Left forelimb (tissue), 1 donor: ENCODE measurements around the gene GPC2.
"Not testable (repeated sequence)": the region's sequence is repeated elsewhere in the genome, so short reads cannot be mapped to it uniquely, and the experiment has no call there.

ENCODE experiments used
- DNase-seq: peaks from one replicate; pipeline ENCODE4 v3.0.0-alpha.2; 2018; ENCODE audit warnings: low spot score

The GPC2 gene

DNA sequence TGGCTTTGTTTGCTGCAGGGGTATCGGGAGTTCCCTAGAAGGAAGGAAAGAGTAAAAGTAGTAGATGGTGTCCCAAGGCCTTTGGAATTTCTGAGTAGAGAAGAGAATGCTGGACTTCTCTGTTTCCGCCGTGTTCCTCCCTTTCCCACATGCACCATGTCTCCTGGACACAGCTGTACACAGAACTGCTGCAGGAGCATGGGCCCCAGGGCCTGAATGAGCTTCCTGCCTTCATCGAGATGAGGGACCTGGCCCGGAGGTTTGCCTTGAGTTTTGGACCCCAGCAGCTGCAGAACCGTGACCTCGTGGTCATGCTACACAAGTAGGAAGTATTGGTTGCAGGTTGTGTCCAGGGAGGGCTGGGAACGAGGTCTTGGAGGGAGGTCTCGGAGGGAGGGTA lies 27.3 kb upstream of the GPC2 start:
- DNase-seq = no peak

DNA sequence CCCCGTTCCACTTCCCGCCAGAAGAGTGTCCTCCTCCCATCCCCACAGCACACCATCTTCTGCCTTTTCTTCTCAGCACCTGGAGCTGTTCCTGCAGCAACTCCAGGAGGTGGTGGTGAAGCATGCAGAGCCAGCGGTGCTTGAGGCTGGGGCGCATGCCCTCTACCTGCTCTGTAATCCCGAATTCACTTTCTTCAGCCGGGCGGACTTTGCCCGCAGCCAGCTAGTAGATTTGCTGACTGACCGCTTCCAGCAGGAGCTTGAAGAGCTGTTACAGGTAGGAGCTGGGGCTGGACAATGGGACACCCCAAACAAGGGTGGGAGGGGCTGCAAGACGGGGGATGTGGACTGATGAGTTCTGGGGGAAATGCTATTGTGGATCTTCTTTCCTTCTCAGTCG lies 23.5 kb upstream of the GPC2 start:
- no peak for DNase-seq

DNA sequence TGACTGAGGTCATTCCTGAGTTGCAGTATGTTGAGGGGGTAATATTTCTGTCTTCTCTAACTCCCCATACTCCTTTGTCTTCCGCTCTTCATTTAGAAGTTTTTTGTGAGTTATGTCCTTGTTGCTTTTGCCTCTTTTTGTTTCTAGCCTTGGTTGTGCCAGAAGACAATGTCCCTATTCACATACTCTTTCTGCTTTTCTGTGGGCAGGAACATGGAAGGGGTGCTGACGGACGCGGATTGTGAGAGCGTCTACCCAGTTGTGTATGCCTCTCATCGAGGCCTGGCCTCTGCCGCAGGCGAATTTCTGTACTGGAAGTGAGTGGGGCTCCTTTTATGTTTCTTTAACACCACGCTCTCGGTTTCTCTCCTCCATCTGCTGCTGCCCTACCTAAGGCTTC lies 21.1 kb upstream of the GPC2 start:
- no peak for DNase-seq

DNA sequence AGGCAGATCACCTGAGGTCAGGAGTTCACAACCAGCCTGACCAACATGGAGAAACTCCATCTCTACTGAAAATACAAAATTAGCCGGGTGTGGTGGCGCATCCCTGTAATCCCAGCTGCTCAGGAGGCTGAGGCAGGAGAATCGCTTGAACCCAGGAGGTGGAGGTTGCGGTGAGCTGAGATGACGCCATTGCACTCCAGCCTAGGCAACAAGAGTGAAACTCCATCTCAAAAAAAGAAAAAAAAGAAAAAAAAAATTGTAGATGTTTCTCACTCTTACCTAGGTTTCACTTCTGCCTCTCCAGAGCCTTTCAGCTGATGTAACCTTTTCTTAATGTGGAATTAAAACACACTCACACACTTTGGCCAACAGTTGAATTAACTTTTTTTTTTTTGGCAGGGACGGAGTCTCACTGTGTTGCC lies 18.7 kb upstream of the GPC2 start:
- DNase-seq = not testable (repeated sequence)

DNA sequence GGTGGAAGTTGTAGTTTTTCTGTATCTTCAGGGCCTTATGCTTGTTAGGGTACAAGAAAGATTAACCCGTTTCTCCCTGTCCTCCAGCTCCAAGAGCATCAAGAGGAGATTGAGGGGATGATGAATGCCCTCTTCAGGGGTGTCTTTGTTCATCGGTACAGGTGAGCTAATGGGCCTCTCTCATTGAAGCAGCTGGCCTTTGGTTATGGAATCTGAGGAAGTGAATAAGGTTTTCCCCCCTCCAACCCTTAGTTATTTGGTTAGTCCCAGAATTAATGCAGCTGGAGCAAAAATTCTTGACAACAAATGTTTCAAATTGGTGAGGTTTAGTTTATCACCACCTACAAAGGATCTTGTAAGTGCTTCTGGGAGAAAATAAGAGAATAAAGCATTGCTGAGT lies 18.0 kb upstream of the GPC2 start:
- DNase-seq = no peak

DNA sequence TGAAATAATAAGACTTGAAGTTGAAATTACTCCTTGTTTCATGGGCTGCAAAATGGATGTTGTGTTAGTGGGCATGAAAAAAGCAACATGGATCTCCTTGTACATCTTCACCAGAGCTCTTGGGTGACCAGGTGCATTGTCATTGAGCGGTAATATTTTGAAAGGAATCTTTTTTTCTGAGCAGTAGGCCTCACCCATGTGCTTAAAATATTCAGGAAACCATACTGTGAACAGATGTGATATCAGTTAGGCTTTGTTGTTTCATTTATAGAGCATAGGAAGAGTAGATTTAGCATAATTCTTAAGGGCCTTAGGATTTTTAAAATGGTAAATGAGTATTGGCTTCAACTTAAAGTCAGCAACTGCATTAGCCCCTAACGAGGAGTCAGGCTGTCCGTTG lies 15.8 kb upstream of the GPC2 start:
- no peak for DNase-seq

DNA sequence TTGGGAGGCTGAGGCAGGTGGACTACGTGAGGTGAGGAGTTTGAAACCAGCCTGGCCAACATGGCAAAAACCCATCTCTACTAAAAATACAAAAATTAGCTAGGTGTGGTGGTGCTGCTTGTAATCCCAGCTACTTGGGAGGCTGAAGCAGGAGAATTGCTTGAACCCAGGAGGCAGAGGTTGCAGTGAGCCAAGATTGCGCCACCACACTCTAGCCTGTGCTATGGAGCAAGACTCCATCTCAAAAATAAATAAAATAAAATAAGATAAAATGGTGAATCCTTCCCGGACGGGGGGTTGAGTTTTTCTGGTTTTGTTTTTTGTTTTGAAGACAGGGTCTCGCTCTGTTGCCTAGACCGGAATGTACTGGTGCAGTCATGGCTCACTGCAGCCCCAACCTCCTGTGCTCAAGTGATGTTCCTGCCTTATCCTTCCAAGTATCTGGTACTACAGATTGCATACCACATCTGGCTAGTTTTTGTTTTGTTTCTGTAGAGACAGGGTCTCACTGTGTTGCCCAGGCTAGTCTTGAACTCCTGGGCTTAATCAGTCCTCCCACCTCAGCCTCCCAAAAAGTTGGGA lies 15.2 kb upstream of the GPC2 start:
- DNase-seq = not testable (repeated sequence)

DNA sequence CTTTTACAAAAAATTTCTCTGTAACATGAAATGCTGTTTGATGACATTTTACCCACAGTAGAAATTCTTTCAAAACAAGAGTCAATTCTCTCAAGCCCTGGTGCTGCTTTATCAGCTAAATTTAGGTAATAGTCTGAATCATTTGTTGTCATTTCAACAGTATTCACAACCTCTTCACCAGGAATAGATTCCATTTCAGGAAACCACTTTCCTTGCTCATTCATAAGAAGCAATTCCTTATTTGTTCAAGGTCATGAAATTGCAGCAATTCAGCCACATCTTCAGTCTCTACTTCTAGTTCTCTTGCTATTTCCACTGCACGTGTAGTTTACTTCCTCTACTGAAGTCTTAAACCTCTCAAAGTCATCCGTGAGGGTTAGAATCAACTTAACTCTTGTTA lies 14.6 kb upstream of the GPC2 start:
- DNase-seq = no peak

DNA sequence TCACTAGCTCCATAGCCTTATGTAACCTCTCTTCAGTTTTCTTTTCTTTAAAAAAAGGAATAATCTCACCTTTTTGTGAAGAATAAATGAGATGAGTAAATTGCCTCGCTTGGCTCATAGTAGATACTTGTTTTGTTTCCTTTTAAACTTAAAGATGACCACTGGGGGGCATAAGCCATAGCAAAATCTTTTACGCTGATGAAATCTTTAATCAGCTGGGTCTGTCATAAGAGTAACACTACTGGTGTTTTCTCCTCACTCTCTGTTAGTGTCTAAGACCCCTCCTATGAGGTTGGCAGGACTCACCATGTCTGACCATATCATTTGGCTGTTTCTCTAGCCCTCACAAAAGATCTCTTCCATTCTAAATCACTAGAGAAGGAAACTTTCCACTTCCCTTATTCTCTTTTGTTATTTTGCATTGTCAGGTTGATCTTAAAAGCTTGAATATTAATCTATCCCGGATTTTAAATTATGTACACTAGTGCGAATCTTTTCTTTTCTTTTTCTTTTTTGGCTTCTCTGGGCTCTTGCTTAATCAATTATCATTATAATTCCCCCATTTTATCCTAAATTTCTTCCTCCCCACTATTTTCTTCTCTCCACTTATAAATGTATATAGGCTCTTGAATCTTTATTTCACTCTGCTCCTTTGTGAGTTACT lies 13.0 kb upstream of the GPC2 start:
- DNase-seq = no peak

DNA sequence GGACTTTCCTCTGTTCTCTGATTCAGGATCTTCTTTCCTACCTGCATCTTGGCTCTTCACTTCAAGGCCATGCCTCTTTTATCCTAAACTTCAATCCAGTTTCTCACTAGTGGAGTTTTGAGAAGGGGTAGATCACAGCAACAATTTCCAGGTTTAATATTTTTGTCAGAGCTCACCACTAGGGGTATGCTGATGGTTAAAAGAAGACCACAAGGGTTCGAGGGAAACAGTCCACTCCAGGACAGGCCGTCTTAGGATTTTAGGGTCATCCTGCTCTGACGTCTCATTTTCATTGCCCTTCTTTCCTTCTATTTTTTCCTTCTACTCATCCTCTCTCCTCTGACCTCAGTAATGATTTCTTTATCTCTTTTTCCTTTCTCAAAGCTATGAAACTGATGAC lies 11.9 kb upstream of the GPC2 start:
- DNase-seq = no peak

DNA sequence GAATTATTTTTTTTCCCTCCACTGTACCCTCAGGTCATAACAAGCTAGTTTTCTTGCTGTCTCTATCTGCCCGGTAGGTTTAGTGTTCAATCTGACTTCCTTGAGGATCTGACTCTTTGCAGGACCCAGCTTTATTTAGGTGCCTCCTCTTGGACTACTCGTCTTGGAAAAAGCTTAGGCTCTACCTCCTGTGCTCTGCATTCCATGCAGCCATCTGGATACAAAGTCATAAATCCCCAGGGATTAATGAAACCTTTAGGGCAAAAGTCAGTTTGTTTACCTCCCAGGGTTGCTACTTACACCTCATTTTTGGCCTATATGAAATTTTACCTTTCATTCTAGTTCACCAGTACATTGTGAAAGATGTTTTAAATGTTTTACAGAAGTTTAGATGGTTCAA lies 8.5 kb upstream of the GPC2 start:
- DNase-seq = no peak

DNA sequence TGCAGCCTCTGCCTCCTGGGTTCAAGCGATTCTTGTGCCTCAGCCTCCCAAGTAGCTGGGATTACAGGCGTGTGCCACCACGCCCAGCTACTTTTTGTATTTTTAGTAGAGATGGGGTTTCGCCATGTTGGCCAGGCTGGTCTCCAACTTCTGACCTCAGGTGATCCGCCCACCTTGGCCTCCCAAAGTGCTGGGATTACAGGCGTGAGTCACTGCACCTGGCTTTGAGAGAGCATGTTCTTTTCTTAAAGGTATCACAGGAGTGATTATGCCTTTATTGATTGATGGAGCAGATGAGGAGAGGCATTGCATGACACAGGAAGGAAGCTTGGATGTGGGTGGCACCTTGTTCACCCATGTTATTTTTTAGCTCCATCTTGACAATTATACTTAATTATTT lies 5.9 kb upstream of the GPC2 start:
- DNase-seq = not testable (repeated sequence)

DNA sequence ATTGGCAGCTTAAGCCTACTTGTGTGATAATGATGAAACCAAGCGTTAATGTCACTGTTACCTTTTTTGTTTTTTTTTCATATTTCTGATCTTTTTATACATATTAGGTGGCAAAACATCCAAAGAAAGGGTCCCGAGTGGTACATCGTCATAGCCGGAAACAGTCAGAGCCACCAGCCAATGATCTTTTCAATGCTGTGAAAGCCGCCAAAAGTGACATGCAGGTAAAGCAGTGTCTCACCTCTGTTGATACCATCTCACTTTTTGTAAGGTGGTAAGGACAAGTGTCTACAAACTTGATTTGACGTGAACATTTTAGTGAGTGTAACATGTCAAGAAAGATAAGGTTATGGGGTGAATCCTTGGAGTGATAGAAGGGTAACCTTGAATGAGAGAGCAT lies 5.4 kb upstream of the GPC2 start:
- not testable (repeated sequence) for DNase-seq

DNA sequence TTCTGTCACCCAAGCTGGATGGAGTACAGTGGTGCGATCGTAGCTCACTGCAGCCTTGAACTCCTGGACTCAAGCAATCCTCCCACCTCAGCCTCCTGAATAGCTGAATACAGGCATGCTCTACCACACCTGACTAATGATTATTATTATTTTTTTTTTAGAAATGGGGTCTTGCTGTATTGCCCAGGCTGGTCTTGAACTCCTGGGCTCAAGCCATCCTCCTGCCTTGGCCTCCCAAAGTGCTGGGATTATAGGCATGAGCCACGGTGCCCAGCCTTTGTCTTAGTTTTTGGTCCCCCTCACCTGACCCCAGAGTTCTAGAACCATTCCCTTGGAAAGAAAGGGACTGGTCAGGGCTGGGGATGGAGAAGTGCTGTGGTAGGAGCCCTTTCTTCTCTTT lies 2.9 kb upstream of the GPC2 start:
- not testable (repeated sequence) for DNase-seq

DNA sequence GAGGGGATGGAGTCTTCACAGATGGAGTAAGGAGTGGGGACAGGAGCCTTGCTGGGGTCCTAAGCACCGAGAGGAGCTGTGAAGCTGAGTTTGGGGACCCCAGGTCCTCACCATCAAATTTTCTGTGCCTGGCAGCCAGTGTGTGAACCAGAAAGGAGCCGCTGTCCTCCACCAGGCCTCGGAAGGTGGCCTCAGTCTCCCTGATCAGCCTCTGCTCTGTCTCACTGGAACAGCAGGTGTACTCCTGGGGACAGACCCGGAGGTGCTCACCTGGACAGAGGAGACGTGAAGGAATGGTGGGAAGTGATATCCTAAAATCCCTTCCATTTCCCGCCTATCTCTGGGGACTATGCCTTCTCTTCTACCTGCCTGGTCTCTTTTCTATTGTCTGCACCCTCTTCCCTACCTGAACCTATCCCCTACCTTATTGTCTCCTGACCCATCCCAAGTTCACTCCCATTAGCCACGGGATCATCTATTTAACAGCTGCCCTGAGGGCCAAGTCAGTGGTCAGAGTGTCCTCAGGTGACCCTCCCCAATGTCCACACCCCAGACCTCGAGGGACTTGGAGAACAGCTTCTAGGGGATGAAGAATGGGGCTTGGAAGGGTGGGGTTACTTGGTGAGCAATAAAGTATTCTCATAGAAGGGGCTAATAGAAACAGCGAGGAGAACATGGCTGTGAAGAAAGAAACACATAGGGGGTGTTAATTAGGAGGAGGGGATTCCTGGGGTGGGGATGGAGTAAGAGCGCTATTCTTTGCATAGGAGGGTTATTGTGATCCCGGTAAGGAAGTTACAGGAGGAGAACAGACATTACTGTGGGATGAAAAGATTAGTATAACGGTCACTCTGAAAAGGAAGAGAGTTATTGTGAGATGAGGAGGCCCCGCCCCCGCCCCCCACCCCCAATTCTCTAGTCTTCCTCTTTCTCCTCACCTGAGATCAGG lies 811 bp downstream of the GPC2 start:
- no peak for DNase-seq

DNA sequence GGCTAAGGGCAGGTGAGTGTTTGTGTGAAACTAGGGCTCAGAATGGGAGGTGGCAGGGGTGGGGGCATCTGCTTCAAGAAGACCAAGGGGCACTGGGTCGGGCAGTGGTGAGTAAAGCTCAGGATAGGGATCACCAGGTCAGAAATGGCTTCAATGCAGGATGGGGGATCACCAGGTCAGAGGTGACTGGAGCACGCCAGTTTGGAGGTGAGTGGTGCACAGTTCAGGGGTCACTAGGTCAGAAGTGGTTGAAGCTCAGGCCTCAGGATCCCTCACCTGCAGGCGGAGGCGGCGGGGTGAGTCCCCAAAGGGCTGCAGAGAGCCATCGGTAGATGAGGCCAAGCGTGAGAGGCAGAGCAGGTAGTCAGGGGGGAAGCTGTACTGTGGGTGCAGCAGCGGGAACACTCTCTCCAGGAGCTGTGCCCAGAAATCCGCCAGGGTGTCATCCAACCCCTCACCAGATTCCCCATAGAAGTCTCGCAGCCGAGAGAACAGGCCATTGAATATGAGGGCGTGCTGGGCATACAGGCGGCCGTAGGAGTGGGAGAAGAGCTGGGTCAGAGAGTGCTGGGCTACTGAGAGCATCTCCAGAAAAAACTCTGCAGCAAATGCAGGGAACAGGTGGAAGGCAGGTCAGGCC lies 1.8 kb downstream of the GPC2 start:
- no peak for DNase-seq

DNA sequence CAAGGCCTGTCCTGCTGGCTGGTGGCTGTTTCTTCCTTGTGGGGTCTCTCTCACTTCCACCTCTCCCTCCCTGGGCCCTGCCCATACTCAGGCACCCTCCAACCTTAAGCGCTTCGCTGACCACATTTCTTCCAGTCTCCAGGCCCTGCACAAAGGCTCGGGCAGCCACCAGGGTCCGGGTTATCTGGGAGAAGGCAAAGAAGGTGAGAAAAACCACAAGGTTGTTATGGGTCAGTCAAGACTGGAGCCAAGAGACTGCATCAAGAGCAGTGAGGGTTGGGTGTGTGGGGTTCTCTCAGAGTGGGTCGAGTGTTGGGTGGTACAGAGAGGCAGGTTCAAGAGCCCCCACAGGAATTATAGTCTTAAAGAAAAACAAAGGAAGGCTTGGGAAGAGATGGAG lies 2.6 kb downstream of the GPC2 start:
- no peak for DNase-seq

DNA sequence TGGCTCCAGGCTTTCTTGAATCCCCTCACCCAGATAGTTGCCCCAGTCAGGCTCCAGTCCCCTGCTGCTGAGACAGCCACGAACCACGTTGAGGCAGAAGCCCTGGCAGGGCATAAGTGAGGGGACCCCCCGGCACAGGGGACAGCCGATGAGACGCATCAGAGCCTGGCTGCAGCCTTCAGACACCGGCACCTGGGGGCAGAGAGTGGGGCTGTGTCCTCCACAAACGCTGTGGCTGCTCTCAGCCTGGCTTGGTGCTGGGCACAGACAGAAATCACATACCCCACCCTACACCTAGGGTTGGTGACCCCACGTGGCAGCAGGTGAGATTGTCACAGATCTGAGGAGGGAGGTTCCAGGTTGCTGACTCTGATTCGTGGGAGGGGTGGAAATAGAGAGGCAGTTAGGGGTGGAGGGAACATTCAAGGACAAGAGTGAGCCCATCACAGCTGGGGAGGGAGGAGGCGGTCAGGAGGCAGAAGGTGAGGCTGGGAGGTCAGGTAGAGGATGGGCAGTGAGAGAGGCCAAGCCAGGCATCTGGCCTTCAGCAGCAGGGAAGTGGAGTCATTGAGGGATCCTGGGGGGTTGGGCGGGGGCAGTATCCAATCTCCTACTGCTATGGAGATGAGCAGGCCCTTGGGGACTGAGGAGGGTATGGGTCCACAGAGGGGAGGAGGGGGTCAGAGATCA lies 3.2 kb downstream of the GPC2 start:
- no peak for DNase-seq

DNA sequence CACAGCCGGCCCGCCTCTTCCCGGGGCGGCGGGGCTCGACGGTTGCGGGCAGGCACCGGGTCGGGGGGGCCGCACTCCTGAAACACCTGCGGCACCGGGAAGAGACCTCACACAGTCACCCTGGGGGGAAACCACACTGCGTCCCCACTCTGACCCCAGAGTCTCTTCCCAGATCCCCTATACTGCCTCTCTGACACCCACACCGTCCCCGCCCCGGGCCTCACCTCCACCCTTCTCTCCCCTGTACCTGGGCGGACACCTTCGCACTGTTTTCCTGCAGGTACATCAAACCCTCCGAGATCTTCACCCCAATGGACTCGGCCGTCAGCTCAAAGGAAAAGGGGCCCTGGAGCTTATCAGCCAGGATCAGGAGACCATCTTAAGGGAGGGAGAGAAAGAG lies 5.3 kb downstream of the GPC2 start:
- DNase-seq = no peak

DNA sequence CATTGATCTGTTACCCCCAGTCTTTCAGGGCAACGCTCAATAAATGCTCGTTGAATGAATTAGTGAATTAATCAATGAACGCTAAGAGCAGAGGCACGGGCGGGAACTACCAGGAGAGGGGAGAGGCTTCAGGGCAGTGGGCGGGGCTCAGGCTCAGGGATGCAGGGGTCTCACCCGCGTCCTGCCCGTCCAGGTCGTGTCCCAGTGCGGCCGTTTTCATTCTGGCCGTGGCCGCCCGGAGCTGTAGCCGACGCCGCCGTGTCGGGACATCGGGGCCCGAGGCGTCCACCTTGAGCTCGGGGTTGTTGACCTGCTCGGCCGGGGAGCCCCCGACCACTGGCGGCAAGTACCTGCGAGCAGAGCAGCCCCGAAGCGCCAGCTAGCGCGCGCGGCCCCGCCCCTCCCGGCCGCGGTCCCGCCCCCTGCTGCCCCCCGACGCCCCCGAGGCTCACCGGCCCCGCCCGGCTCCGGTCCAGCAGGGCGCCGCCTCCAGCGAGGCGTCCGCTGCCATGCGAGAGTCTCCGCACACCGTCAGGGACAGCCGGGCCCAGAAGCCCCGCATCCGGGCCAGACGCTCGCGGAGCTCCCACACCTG lies 6.0 kb downstream of the GPC2 start:
- no peak for DNase-seq

DNA sequence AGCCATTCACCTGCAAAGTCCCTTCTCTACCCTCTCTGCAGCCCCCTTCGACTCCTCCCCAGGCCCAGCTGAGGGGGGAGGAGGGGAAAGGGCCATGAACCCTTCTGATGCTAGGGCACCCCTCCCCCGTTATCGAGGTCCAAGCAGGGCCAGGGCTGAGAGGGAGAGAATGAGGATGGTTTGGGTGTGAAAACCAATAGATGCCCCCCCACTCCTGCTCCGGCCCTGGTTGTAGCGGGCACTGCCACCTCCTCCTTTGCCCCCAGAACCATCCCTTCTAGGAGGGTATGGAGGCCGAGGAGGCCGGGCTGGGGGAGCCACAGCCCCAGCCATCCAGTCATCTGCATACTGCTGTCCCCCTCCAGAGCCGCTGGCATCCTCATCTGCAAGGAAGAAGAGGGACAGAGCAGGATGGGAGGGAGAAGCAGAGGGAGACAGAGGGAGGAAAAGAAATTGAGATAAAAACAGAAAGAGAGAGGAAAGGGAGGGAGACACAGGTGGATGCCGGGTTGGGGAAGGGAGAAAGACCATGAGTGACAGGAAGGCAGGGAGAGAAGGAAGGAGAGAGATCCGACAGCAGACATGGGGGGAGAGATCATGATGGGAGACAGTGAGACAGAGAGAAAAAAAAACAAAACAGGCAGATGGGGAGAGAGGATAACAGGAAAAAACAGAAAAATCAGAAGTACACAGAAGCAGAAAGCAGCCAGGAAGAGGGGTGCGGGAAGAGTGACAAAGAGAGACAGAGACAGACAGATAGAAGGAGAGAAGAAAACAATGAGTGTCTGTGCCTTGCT lies 6.9 kb downstream of the GPC2 start:
- DNase-seq = no peak
